PC-9 (cell line): ENCODE data around the gene GAL3ST3. TPM values are rescaled to one million over a fixed set of nuclear protein-coding genes. Genes with fewer than 3 reads are reported as not detected.
"Not testable (repeated sequence)": the region's sequence is repeated elsewhere in the genome, so short reads cannot be mapped to it uniquely, and the experiment has no call there.

ENCODE experiments used
- BruUV-seq: library from RNA; stranded (reverse); fragments of 400-500 nt; replicated peaks from 2 replicates; lab custom pipeline; 2021; lab: Mats Ljungman, UMichigan
- CTCF ChIA-PET: fragments of 300-600 bp; sonication (Branson Sonifier 250); formaldehyde crosslinking; loops from one replicate; lab custom pipeline; 2022; ENCODE audit warnings: antibody characterized with exemption; lab: Charles Lee
- POLR2A ChIA-PET: fragments of 300-600 bp; sonication (Branson Sonifier 250); formaldehyde crosslinking; loops from one replicate; lab custom pipeline; 2022; ENCODE audit warnings: antibody characterized with exemption; ENCODE audit not compliant: unreplicated experiment; lab: Charles Lee
- DNase-seq, 2 experiments: peaks; one replicate each; pipeline versions ENCODE4 v3.0.0 to v3.0.0-alpha.2; 2015 to 2022; ENCODE audit warnings: mixed read lengths in 1 of 2
- H2AFZ ChIP-seq: fragments of 200-600 bp; sonication (generic); 2 replicates; pipeline ENCODE4 v1.8.1; 2017; ENCODE audit warnings: antibody characterized with exemption
- H3F3A ChIP-seq: fragments of 200-600 bp; sonication (generic); 2 replicates; pipeline ENCODE4 v1.8.1; 2017; ENCODE audit warnings: antibody characterized with exemption, mild to moderate bottlenecking, low read depth; ENCODE audit not compliant: insufficient read depth
- H3K27ac ChIP-seq: fragments of 200-600 bp; sonication (generic); 2 replicates; pipeline ENCODE4 v1.6.1; 2016; ENCODE audit warnings: mixed run types
- H3K27me3 ChIP-seq: fragments of 200-600 bp; sonication (generic); 2 replicates; pipeline ENCODE4 v1.6.1; 2016; ENCODE audit warnings: low read depth, mixed run types; ENCODE audit not compliant: insufficient read depth
- H3K36me3 ChIP-seq: fragments of 200-600 bp; sonication (generic); 2 replicates; pipeline ENCODE4 v1.6.1; 2016; ENCODE audit warnings: low read depth, mixed run types
- H3K4me1 ChIP-seq: fragments of 200-600 bp; sonication (generic); replicated peaks from 2 replicates; pipeline ENCODE4 v1.6.1; 2016; ENCODE audit warnings: mixed run types; ENCODE audit not compliant: insufficient read depth
- H3K4me2 ChIP-seq: fragments of 200-600 bp; sonication (generic); 2 replicates; pipeline ENCODE4 v1.6.1; 2017; ENCODE audit warnings: mixed run types
- H3K4me3 ChIP-seq: fragments of 200-600 bp; sonication (generic); 2 replicates; pipeline ENCODE4 v1.6.1; 2016; ENCODE audit warnings: mixed run types
- H3K79me2 ChIP-seq: fragments of 200-600 bp; sonication (generic); 2 replicates; pipeline ENCODE4 v1.6.1; 2017; ENCODE audit warnings: low read depth, mixed run types
- H3K9me2 ChIP-seq: fragments of 200-600 bp; sonication (generic); 2 replicates; pipeline ENCODE4 v1.8.1; 2017; ENCODE audit warnings: mild to moderate bottlenecking; ENCODE audit not compliant: insufficient read depth
- H3K9me3 ChIP-seq: fragments of 200-600 bp; sonication (generic); 2 replicates; pipeline ENCODE4 v1.8.1; 2016; ENCODE audit warnings: low read depth; ENCODE audit not compliant: insufficient read depth
- H4K20me1 ChIP-seq: fragments of 200-600 bp; sonication (generic); 2 replicates; pipeline ENCODE4 v1.8.1; 2017; ENCODE audit not compliant: insufficient read depth
- EZH2 ChIP-seq: fragments of 200-600 bp; sonication (generic); IDR thresholded peaks from 2 replicates; pipeline ENCODE4 v1.8.0; 2017; ENCODE audit warnings: antibody characterized with exemption, low read depth
- intact Hi-C: fragments of 100-400 bp; cut with micrococcal nuclease; formaldehyde crosslinking; loops from one replicate; pipeline ENCODE4 v1.10.0; 2022; ENCODE audit not compliant: unreplicated experiment
- total RNA-seq: library from RNA; stranded (reverse); gene quantifications from 2 replicates; pipeline ENCODE4 v1.2.3, GENCODE V29; 2021
- TF ChIP-seq, protein P1 (sequence below): fragments of 200-600 bp; sonication (generic); conservative IDR thresholded peaks from 2 replicates; pipeline ENCODE4 v1.6.1; 2017; ENCODE audit warnings: mixed run types, antibody characterized with exemption, mild to moderate bottlenecking, moderate library complexity

Gene GAL3ST3
- total RNA-seq, 1 experiment from 2014 or later, result not detected

DNA sequence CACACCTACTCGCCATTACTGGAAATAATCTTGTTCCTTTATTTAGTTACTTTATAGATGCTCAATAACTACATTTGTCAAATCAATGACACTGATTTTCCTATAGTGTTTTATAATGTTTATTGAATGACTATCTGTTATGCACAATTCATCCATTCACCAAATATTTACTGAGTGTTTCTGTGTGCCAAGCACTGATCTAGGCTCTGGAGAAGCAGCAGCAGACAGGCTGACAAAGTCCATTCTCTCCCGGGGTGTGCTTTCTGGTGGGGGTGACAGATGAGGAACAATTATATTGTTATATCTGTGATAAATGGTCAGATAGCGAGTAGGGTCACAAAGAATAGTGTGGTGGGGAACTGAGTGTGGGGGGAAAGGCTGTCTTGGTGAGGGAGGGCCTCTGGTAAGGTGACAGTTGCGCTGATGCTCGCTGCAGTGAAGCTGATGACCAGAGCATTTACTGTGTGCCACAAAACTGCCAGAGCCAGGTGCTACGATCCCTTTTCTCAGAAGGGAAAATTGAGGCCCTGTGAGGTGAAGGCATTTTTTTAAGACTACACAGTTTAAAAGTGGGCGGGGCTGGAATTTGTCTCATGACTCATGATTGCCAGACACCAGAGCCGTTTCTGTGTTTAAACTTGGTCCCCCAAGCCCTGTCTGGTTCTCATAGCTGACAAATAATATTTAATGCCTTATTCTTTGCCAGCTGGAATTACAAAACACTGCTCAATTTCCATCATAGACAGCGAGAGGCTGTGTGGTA lies 31.3 kb upstream of the GAL3ST3 start:
- no TSS peak for BruUV-seq
- intact Hi-C loops, result loop anchor here (2.0 to 5.0 kb wide), 2 partner anchors 45 to 142 kb away; no protein-coding TSS in a partner anchor
- POLR2A ChIA-PET, result interaction anchor here (0.7 to 1.3 kb wide), 3 partner anchors 10 to 211 kb away, joined by 3 to 16 read pairs (median 10); no protein-coding TSS in a partner anchor
- Histone ChIP-seq H3K9me3 (no peaks in the 10 kb centered on the region), H3K36me3 (no peaks in the 10 kb centered on the region), H3K27me3 (no peaks in the 10 kb centered on the region), H3K4me3 (no peak overlapping the region; the same call in 1 of the 2 replicates), H3K9me2 (no peaks in the 10 kb centered on the region), H3K4me2 (peak overlapping the region; percentile 82), H3F3A (peaks cover 34% of the 10 kb centered on the region), H3K27ac (peak overlapping the region; percentile 57), H3K4me1 (peaks cover 42% of the 10 kb centered on the region), H4K20me1 (no peaks in the 10 kb centered on the region), H2AFZ (no peak overlapping the region), H3K79me2 (peaks cover 54% of the 10 kb centered on the region)
- TF ChIP-seq, protein P1, sequence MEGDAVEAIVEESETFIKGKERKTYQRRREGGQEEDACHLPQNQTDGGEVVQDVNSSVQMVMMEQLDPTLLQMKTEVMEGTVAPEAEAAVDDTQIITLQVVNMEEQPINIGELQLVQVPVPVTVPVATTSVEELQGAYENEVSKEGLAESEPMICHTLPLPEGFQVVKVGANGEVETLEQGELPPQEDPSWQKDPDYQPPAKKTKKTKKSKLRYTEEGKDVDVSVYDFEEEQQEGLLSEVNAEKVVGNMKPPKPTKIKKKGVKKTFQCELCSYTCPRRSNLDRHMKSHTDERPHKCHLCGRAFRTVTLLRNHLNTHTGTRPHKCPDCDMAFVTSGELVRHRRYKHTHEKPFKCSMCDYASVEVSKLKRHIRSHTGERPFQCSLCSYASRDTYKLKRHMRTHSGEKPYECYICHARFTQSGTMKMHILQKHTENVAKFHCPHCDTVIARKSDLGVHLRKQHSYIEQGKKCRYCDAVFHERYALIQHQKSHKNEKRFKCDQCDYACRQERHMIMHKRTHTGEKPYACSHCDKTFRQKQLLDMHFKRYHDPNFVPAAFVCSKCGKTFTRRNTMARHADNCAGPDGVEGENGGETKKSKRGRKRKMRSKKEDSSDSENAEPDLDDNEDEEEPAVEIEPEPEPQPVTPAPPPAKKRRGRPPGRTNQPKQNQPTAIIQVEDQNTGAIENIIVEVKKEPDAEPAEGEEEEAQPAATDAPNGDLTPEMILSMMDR, result no peak
- no peak for TF ChIP-seq EZH2
- DNase-seq, result peak; percentile 41 to 58
- CTCF ChIA-PET, result interaction anchor here (0.6 to 1.5 kb wide), 4 partner anchors 12 to 188 kb away, joined by 4 to 25 read pairs (median 9); partner anchors contain the start of gene RAB1B

DNA sequence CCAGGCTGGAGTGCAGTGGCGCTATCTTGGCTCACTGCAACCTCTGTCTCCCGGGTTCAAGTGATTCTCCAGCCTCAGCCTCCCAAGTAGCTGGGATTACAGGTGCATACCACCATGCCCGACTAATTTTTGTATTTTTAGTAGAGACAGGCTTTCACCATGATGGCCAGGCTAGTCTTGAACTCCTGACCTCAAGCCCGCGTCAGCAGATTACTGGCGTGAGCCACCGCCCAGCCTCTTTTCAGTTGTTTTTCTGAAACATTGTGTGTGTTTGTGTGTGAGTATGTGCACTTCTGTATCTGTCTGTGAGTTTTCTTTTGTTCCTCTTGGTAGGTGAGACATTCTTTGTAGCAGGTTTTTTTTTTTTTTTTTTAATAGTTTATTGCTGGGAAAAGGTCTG lies 30.0 kb upstream of the GAL3ST3 start:
- H3K27ac ChIP-seq, H3K27me3 ChIP-seq, H3K36me3 ChIP-seq, DNase-seq, intact Hi-C loops, H3K9me3 ChIP-seq, H2AFZ ChIP-seq, H3K9me2 ChIP-seq, H4K20me1 ChIP-seq, BruUV-seq, H3K4me3 ChIP-seq, POLR2A ChIA-PET, H3K4me2 ChIP-seq: not testable (repeated sequence)
- peaks cover 41% of the 10 kb centered on the region for H3K4me1 ChIP-seq
- H3K79me2 ChIP-seq, result peaks cover 41% of the 10 kb centered on the region
- H3F3A ChIP-seq, result peaks cover 34% of the 10 kb centered on the region
- CTCF ChIA-PET, result interaction anchor here (0.8 kb wide), 1 partner anchor 143 kb away, joined by 10 read pairs; no protein-coding TSS in a partner anchor

DNA sequence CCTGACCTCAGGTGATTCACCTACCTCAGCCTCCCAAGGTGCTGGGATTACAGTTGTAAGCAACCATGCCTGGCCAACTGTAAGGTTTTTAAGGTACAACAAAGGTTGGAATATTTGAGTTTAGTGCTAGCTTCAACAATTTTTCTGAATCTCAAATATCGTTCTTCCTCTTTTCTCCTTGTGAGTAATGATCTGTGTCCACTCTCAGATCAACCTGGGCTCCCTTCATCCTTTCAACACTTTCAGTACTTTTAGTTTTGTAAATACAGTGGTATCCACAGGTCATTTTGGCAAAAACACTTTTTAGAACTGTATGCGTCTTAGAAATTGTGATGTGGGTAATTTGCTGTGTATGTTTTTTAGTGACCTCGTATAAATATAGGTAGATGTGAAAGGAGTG lies 29.0 kb upstream of the GAL3ST3 start:
- Histone ChIP-seq H3K9me3 (no peaks in the 10 kb centered on the region), H4K20me1 (no peaks in the 10 kb centered on the region), H3K79me2 (peaks cover 34% of the 10 kb centered on the region), H2AFZ (no peak overlapping the region), H3K9me2 (no peaks in the 10 kb centered on the region), H3F3A (peaks cover 25% of the 10 kb centered on the region), H3K27me3 (no peaks in the 10 kb centered on the region), H3K4me3 (no peak overlapping the region), H3K4me2 (no peak overlapping the region), H3K4me1 (peaks cover 31% of the 10 kb centered on the region), H3K36me3 (0 out of 2 replicates have a peak, but pooled peaks cover 7% of the 10 kb centered on the region), H3K27ac (no peak overlapping the region)
- ChIA-PET CTCF (interaction anchor here (0.7 kb wide), 1 partner anchor 77 kb away, joined by 6 read pairs; no protein-coding TSS in a partner anchor), POLR2A (no interaction called here)
- DNase-seq, result no peak
- no TSS peak for BruUV-seq
- intact Hi-C loops, result no loop called here
- TF ChIP-seq EZH2, result no peak
- TF ChIP-seq, protein P1, result no peak
